HEK293 (cell line): ENCODE measurements around the gene SRRM1.

Source experiments
- CTCF ChIA-PET: fragments of 350-600 bp; formaldehyde crosslinking; extraction: SDS; loops from one replicate; lab custom pipeline; 2021; ENCODE audit warnings: antibody characterized with exemption; lab: Yijun Ruan, JAX
- POLR2A ChIA-PET: fragments of 300-600 bp; formaldehyde crosslinking; extraction: SDS; loops from one replicate; lab custom pipeline; 2020; ENCODE audit warnings: antibody characterized with exemption, inconsistent platforms; lab: Yijun Ruan, JAX
- H3K27ac ChIP-seq: fragments of 200-500 bp; sonication (Bioruptor generic); 2 replicates; pipeline ENCODE4 v1.5.1; 2014; ENCODE audit warnings: low read depth, low read length, control low read depth, inconsistent platforms; ENCODE audit errors: extremely low read depth
- H3K36me3 ChIP-seq, 2 experiments: fragments of 200-500 bp in 1 of 2; sonication (Bioruptor generic) in 1 of 2; 1 replicate in 1 of 2; 2 replicates in 1 of 2; pipeline ENCODE4 v1.5.1; 2014 to 2017; ENCODE audit warnings: inconsistent platforms in 2 of 2, low read length in 2 of 2; ENCODE audit not compliant: control insufficient read depth in 2 of 2, insufficient read depth in 1 of 2
- H3K4me1 ChIP-seq: fragments of 200-500 bp; sonication (Bioruptor generic); 2 replicates; pipeline ENCODE4 v1.5.1; 2014; ENCODE audit warnings: mild to moderate bottlenecking, low read length, inconsistent platforms; ENCODE audit not compliant: control insufficient read depth, insufficient read depth
- H3K4me3 ChIP-seq: 2 replicates; pipeline ENCODE4 v1.5.1; 2011; ENCODE audit warnings: low read depth, mild to moderate bottlenecking, control low read depth, low read length, moderate library complexity
- H3K9me3 ChIP-seq: fragments of 200-500 bp; sonication (Bioruptor generic); 2 replicates; pipeline ENCODE4 v1.5.1; 2014; ENCODE audit warnings: low read depth, low read length, inconsistent platforms; ENCODE audit not compliant: control insufficient read depth, insufficient read depth
- ATF2 ChIP-seq: fragments of 450-650 bp; formaldehyde crosslinking; IDR thresholded peaks from 2 replicates; pipeline ENCODE4 v1.5.1; 2016; ENCODE audit warnings: missing biosample characterization, missing genetic modification characterization, low read depth
- OSR2 ChIP-seq: fragments of 450-650 bp; formaldehyde crosslinking; IDR thresholded peaks from 2 replicates; pipeline ENCODE4 v1.5.1; 2016; ENCODE audit warnings: missing biosample characterization, missing genetic modification characterization
- PRDM10 ChIP-seq: fragments of 450-650 bp; formaldehyde crosslinking; IDR thresholded peaks from 2 replicates; pipeline ENCODE4 v1.5.1; 2016; ENCODE audit warnings: missing biosample characterization, missing genetic modification characterization
- SALL2 ChIP-seq: fragments of 450-650 bp; formaldehyde crosslinking; IDR thresholded peaks from 2 replicates; pipeline ENCODE4 v1.5.0; 2017; ENCODE audit warnings: missing biosample characterization, mild to moderate bottlenecking, missing genetic modification characterization, borderline replicate concordance
- SP3 ChIP-seq: fragments of 450-650 bp; formaldehyde crosslinking; IDR thresholded peaks from 2 replicates; pipeline ENCODE4 v1.5.1; 2016; ENCODE audit warnings: missing biosample characterization, missing genetic modification characterization
- TSHZ1 ChIP-seq: fragments of 450-650 bp; formaldehyde crosslinking; IDR thresholded peaks from 2 replicates; pipeline ENCODE4 v1.5.1; 2016; ENCODE audit warnings: missing biosample characterization, missing genetic modification characterization, borderline replicate concordance
- ZBTB10 ChIP-seq: fragments of 450-650 bp; formaldehyde crosslinking; IDR thresholded peaks from 2 replicates; pipeline ENCODE4 v1.5.1; 2016; ENCODE audit warnings: missing biosample characterization, missing genetic modification characterization
- ZNF266 ChIP-seq: fragments of 450-650 bp; formaldehyde crosslinking; IDR thresholded peaks from 2 replicates; pipeline ENCODE4 v1.5.1; 2016; ENCODE audit warnings: missing biosample characterization, missing genetic modification characterization, low read depth
- ZNF433 ChIP-seq: fragments of 450-650 bp; formaldehyde crosslinking; IDR thresholded peaks from 2 replicates; pipeline ENCODE4 v1.5.1; 2016; ENCODE audit warnings: missing biosample characterization, missing genetic modification characterization, low read depth
- ZNF610 ChIP-seq: fragments of 450-650 bp; formaldehyde crosslinking; IDR thresholded peaks from 2 replicates; pipeline ENCODE4 v1.5.1; 2016; ENCODE audit warnings: missing biosample characterization, missing genetic modification characterization, borderline replicate concordance
- ZNF660 ChIP-seq: fragments of 450-650 bp; IDR thresholded peaks from 2 replicates; pipeline ENCODE4 v1.5.1; 2018; ENCODE audit warnings: missing biosample characterization, mild to moderate bottlenecking, missing genetic modification characterization
- ZNF843 ChIP-seq: fragments of 450-650 bp; formaldehyde crosslinking; IDR thresholded peaks from 2 replicates; pipeline ENCODE4 v1.5.1; 2016; ENCODE audit warnings: missing biosample characterization, missing genetic modification characterization

SRRM1 gene

GRCh38 chr1:24709791-24710441, 66.8 kb downstream of the SRRM1 start:
- Histone ChIP-seq H3K4me3 (no peak overlapping the region), H3K27ac (no peak overlapping the region), H3K36me3 (no peaks in the 10 kb centered on the region), H3K9me3 (no peaks in the 10 kb centered on the region), H3K4me1 (peaks cover 1% of the 10 kb centered on the region; the same call in 1 of the 2 replicates)
- TF ChIP-seq OSR2 (tag by site-specific recombination) (0 out of 2 replicates have a peak, but pooled peaks have one; percentile 37), PRDM10 (tag by site-specific recombination) (peak; percentile 37), SALL2 (tag by site-specific recombination) (no peak), TSHZ1 (tag by site-specific recombination) (no peak)
- ChIA-PET POLR2A (interaction anchor here (0.7 kb wide), 1 partner anchor 380 kb away, joined by 7 read pairs; no protein-coding TSS in a partner anchor), CTCF (interaction anchor here (1.1 kb wide), 2 partner anchors 21 to 121 kb away, joined by 3 to 6 read pairs; no protein-coding TSS in a partner anchor)

- Histone ChIP-seq H3K36me3 (no peaks in the 10 kb centered on the region), H3K4me1 (no peaks in the 10 kb centered on the region), H3K27ac (no peak overlapping the region), H3K9me3 (no peaks in the 10 kb centered on the region), H3K4me3 (no peak overlapping the region)
- POLR2A ChIA-PET, result interaction anchor here (0.8 to 1.2 kb wide), 2 partner anchors 11 to 34 kb away, joined by 3 read pairs; partner anchors contain the start of gene CLIC4
- CTCF ChIA-PET, result interaction anchor here (1.2 kb wide), 1 partner anchor 34 kb away, joined by 7 read pairs; the partner anchor contains the start of gene CLIC4
- TF ChIP-seq ZNF610 (tag by site-specific recombination) (no peak), SP3 (tag by site-specific recombination) (no peak), ATF2 (tag by site-specific recombination) (peak; percentile 74; the same call in 1 of the 2 replicates), ZNF843 (no peak)
- TF ChIP-seq, all 188 proteins: peak for 1
Observed at GRCh38 chr1:24711329-24711728, 68.2 kb downstream of the SRRM1 start.

- Histone ChIP-seq H3K9me3 (no peaks in the 10 kb centered on the region), H3K4me1 (no peaks in the 10 kb centered on the region), H3K4me3 (no peak overlapping the region), H3K27ac (no peak overlapping the region), H3K36me3 (no peaks in the 10 kb centered on the region)
- POLR2A ChIA-PET, result no interaction called here
- CTCF ChIA-PET, result no interaction called here
- TF ChIP-seq ZNF433 (tag by site-specific recombination) (no peak), ZNF660 (tag by site-specific recombination) (no peak), ZNF266 (tag by site-specific recombination) (no peak), ZBTB10 (tag by site-specific recombination) (no peak)
Observed at GRCh38 chr1:24713176-24713575, 70.1 kb downstream of the SRRM1 start.
